Uterus (tissue), 4 donors: Measurements from ENCODE around the gene RELT. TPM values are rescaled to one million over a fixed set of nuclear protein-coding genes. Genes with fewer than 3 reads are reported as not detected.
A peak's percentile ranks its signal among the peaks of the same experiment; 100 is the strongest.

Experiments used
- DNase-seq, 2 donors: peaks; one replicate each; pipeline ENCODE4 v3.0.0-alpha.2; 2019 to 2020
- H3K27ac ChIP-seq, 2 donors: fragments of 200-600 bp; sonication (generic); 1 replicate in 1 of 2; 2 replicates in 1 of 2; pipeline ENCODE4 v1.5.1; 2016 to 2018
- H3K27me3 ChIP-seq, 2 donors: fragments of 200-600 bp; sonication (generic); one replicate each; pipeline ENCODE4 v1.5.1; 2018 to 2019; ENCODE audit warnings: control low read depth in 1 of 2
- H3K36me3 ChIP-seq, 2 donors: fragments of 200-600 bp; sonication (generic); one replicate each; pipeline ENCODE4 v1.5.1; 2019; ENCODE audit warnings: control low read depth in 1 of 2
- H3K4me1 ChIP-seq, 2 donors: fragments of 200-600 bp; sonication (generic); one replicate each; pipeline ENCODE4 v1.5.1; 2018 to 2019; ENCODE audit warnings: control low read depth in 1 of 2
- H3K4me3 ChIP-seq, 2 donors: fragments of 200-600 bp; sonication (generic); 1 replicate in 1 of 2; 2 replicates in 1 of 2; pipeline ENCODE4 v1.5.1; 2018 to 2019; ENCODE audit warnings: mild to moderate bottlenecking in 1 of 2
- H3K9me3 ChIP-seq, 2 donors: fragments of 200-600 bp; sonication (generic); one replicate each; pipeline ENCODE4 v1.5.1; 2019; ENCODE audit warnings: control low read depth in 1 of 2
- CTCF ChIP-seq, 4 experiments: fragments of 200-600 bp in 2 of 4; fragments of 450-650 bp in 2 of 4; sonication (generic) in 2 of 4; IDR thresholded peaks; one replicate each; pipeline ENCODE4 v1.5.1; 2016 to 2019; ENCODE audit warnings: antibody characterized with exemption in 4 of 4, mild to moderate bottlenecking in 2 of 4, moderate library complexity in 1 of 4
- POLR2A ChIP-seq, 2 donors: fragments of 450-650 bp; IDR thresholded peaks; one replicate each; pipeline ENCODE4 v1.6.1; 2016; ENCODE audit warnings: antibody characterized with exemption in 2 of 2, mild to moderate bottlenecking in 1 of 2, moderate library complexity in 1 of 2
- intact Hi-C: fragments of 100-400 bp; cut with DNase I; formaldehyde crosslinking; loops from one replicate; pipeline ENCODE4 v1.15.1; 2023; ENCODE audit warnings: low total_unique reads
- total RNA-seq, 4 donors: library from RNA; depleted of rRNA in 3 of 4; stranded (reverse); fragments of >200 nt in 3 of 4; gene quantifications; one replicate each; pipeline versions ENCODE4 v1.1.0 to v1.2.4, GENCODE V29; 2014 to 2023
- donor health status: DM: yes; HTN: yes; CAD: no.

RELT gene
- total RNA-seq, 4 donors from 2014 or later = 0.29 to 5.8 (median 3.3) TPM; not detected in 1

GRCh38 chr11:73404048-73404447, 27.8 kb downstream of the RELT start:
- Histone ChIP-seq H3K27ac (no peak overlapping the region), H3K36me3 (no peaks in the 10 kb centered on the region), H3K4me3 (no peak overlapping the region), H3K9me3 (no peaks in the 10 kb centered on the region), H3K27me3 (no peaks in the 10 kb centered on the region), H3K4me1 (no peaks in the 10 kb centered on the region)
- DNase-seq = peak in 1 of 2 donors; percentile 54
- TF ChIP-seq POLR2A (IDR thresholded peaks at IDR 0.05) (no peak), CTCF (IDR thresholded peaks at IDR 0.05) (peak; percentile 36 to 57 (median 46))
- intact Hi-C loops = no loop called here

- Histone ChIP-seq H3K4me1 (no peaks in the 10 kb centered on the region), H3K27ac (no peak overlapping the region), H3K36me3 (no peaks in the 10 kb centered on the region), H3K9me3 (no peaks in the 10 kb centered on the region), H3K4me3 (no peak overlapping the region), H3K27me3 (no peaks in the 10 kb centered on the region)
- TF ChIP-seq POLR2A (IDR thresholded peaks at IDR 0.05) (no peak), CTCF (IDR thresholded peaks at IDR 0.05) (no peak)
- no peak for DNase-seq
- intact Hi-C loops = no loop called here
Observed at GRCh38 chr11:73404506-73405145, 28.4 kb downstream of the RELT start.

- intact Hi-C loops = no loop called here
- no peak for DNase-seq
- Histone ChIP-seq H3K4me3 (no peak overlapping the region), H3K36me3 (no peaks in the 10 kb centered on the region), H3K27me3 (no peaks in the 10 kb centered on the region), H3K9me3 (no peaks in the 10 kb centered on the region), H3K4me1 (no peaks in the 10 kb centered on the region), H3K27ac (no peak overlapping the region)
- TF ChIP-seq CTCF (IDR thresholded peaks at IDR 0.05) (no peak), POLR2A (IDR thresholded peaks at IDR 0.05) (no peak)
Observed at GRCh38 chr11:73405146-73405510, 28.9 kb downstream of the RELT start.

DNA sequence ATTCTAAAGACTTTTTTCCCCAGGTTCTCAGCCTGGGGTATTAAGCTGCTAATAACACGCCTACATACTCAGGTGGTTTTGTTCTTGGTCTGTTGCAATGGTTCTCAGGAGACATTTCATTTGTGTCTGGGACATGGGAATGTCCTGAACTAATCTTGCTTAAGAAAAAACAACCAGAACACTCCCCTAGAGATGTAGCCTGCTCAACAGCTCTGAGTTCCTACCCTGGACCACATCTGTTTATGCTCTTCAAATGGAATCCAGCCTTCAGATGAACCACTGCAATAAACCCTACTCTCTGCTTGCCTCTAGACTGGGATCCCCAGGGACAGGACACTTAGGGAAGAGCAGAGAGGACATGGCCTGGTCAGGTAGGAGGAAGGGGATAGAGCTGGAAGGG, 29.9 kb downstream of the RELT start:
- Histone ChIP-seq H3K9me3 (no peaks in the 10 kb centered on the region), H3K4me3 (no peak overlapping the region), H3K27me3 (no peaks in the 10 kb centered on the region), H3K4me1 (no peaks in the 10 kb centered on the region), H3K36me3 (no peaks in the 10 kb centered on the region), H3K27ac (no peak overlapping the region)
- no peak for DNase-seq
- intact Hi-C loops = no loop called here
- TF ChIP-seq POLR2A (IDR thresholded peaks at IDR 0.05) (no peak), CTCF (IDR thresholded peaks at IDR 0.05) (no peak)

DNA sequence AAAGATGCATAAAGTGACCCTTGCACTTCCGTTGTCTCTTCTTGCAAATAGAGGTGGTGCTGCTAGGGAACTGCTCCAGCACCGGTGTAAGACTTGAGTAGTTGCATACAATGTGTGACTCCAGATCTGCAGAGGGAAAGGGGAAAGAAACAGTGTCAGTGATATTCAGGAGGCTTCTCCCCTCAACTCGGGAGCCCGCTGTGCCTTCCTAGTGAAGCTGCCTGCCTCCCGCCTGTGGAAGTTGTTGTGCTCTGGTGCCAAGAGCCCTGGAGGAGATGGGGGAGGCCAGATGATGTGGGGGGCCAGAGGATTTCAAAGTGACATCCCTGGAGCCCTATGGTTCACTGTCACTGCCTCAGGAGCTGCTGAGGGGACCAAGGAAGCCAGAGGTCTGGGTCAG, 30.4 kb downstream of the RELT start:
- TF ChIP-seq POLR2A (IDR thresholded peaks at IDR 0.05) (no peak), CTCF (IDR thresholded peaks at IDR 0.05) (no peak)
- intact Hi-C loops = no loop called here
- no peaks in the 10 kb centered on the region for H3K36me3 ChIP-seq

More for the DNA sequence above, 30.4 kb downstream of the RELT start:
- Histone ChIP-seq H3K27ac (no peak overlapping the region), H3K4me3 (no peak overlapping the region), H3K4me1 (no peaks in the 10 kb centered on the region), H3K9me3 (no peaks in the 10 kb centered on the region), H3K27me3 (no peaks in the 10 kb centered on the region)
- no peak for DNase-seq
